H9 (cell line): ENCODE measurements around the gene DLG5. TPM values are rescaled to one million over a fixed set of nuclear protein-coding genes. Genes with fewer than 3 reads are reported as not detected.

Experiments used
- DNase-seq: peaks from one replicate; pipeline ENCODE4 v3.0.0-alpha.2; 2017
- H2AFZ ChIP-seq: one replicate; pipeline ENCODE4 v1.6.1; 2013; ENCODE audit warnings: mild to moderate bottlenecking, low read length, control low read depth, moderate library complexity
- H2AK5ac ChIP-seq: 2 replicates; pipeline ENCODE4 v1.6.1; 2013; ENCODE audit warnings: low read length, control low read depth, mixed read lengths; ENCODE audit not compliant: insufficient read length
- H2BK120ac ChIP-seq: one replicate; pipeline ENCODE4 v1.6.1; 2013; ENCODE audit warnings: low read depth, mild to moderate bottlenecking, low read length, control low read depth, inconsistent platforms; ENCODE audit not compliant: poor library complexity, severe bottlenecking
- H2BK12ac ChIP-seq: 2 replicates; pipeline ENCODE4 v1.6.1; 2013; ENCODE audit warnings: low read length, control low read depth, mixed read lengths, low read depth; ENCODE audit not compliant: insufficient read length
- H2BK15ac ChIP-seq: 2 replicates; pipeline ENCODE4 v1.6.1; 2013; ENCODE audit warnings: low read depth, low read length, control low read depth
- H2BK20ac ChIP-seq: one replicate; pipeline ENCODE4 v1.6.1; 2013; ENCODE audit warnings: low read depth, mild to moderate bottlenecking, low read length, control low read depth, inconsistent platforms; ENCODE audit not compliant: poor library complexity, severe bottlenecking
- H2BK5ac ChIP-seq: 2 replicates; pipeline ENCODE4 v1.6.1; 2013; ENCODE audit warnings: low read length, control low read depth, mixed read lengths; ENCODE audit not compliant: insufficient read length
- H3K14ac ChIP-seq: 2 replicates; pipeline ENCODE4 v1.6.1; 2013; ENCODE audit warnings: low read length, control low read depth; ENCODE audit not compliant: insufficient read depth
- H3K18ac ChIP-seq: 2 replicates; pipeline ENCODE4 v1.6.1; 2013; ENCODE audit warnings: low read depth, mild to moderate bottlenecking, mixed read lengths, low read length, control low read depth; ENCODE audit not compliant: insufficient read length
- H3K23ac ChIP-seq: 2 replicates; pipeline ENCODE4 v1.6.1; 2013; ENCODE audit warnings: low read length, control low read depth, mixed read lengths, low read depth; ENCODE audit not compliant: insufficient read length
- H3K23me2 ChIP-seq: 2 replicates; pipeline ENCODE4 v1.6.1; 2013; ENCODE audit warnings: low read depth, mild to moderate bottlenecking, mixed read lengths, low read length, control low read depth; ENCODE audit not compliant: insufficient read length, poor library complexity, severe bottlenecking
- H3K27ac ChIP-seq: 2 replicates; pipeline ENCODE4 v1.5.1; 2013; ENCODE audit warnings: low read length, control low read depth, mixed read lengths, low read depth; ENCODE audit not compliant: insufficient read length
- H3K27me3 ChIP-seq: 2 replicates; pipeline ENCODE4 v1.6.1; 2013; ENCODE audit warnings: low read length, control low read depth, inconsistent platforms; ENCODE audit not compliant: insufficient read depth
- H3K4ac ChIP-seq: 2 replicates; pipeline ENCODE4 v1.6.1; 2013; ENCODE audit warnings: low read depth, mild to moderate bottlenecking, control low read depth, inconsistent platforms, low read length, moderate library complexity
- H3K4me1 ChIP-seq: 2 replicates; pipeline ENCODE4 v1.6.1; 2013; ENCODE audit warnings: low read length, control low read depth, inconsistent platforms; ENCODE audit not compliant: insufficient read depth
- H3K4me2 ChIP-seq: 2 replicates; pipeline ENCODE4 v1.6.1; 2013; ENCODE audit warnings: low read length, control low read depth, mixed read lengths; ENCODE audit not compliant: insufficient read length, insufficient read depth
- H3K56ac ChIP-seq: 2 replicates; pipeline ENCODE4 v1.6.1; 2013; ENCODE audit warnings: low read depth, mild to moderate bottlenecking, mixed read lengths, low read length, control low read depth; ENCODE audit not compliant: insufficient read length
- H3K79me1 ChIP-seq: 2 replicates; pipeline ENCODE4 v1.6.1; 2013; ENCODE audit warnings: low read depth, mild to moderate bottlenecking, moderate library complexity, low read length, control low read depth, inconsistent platforms; ENCODE audit not compliant: insufficient read depth, poor library complexity, severe bottlenecking
- H3K79me2 ChIP-seq: 2 replicates; pipeline ENCODE4 v1.6.1; 2013; ENCODE audit warnings: low read length, control low read depth, inconsistent platforms; ENCODE audit not compliant: insufficient read depth
- H3K9ac ChIP-seq: 2 replicates; pipeline ENCODE4 v1.6.1; 2013; ENCODE audit warnings: low read length, control low read depth, mixed read lengths; ENCODE audit not compliant: insufficient read length; ENCODE audit errors: extremely low read depth
- H3K9me3 ChIP-seq: one replicate; pipeline ENCODE4 v1.6.1; 2013; ENCODE audit warnings: low read depth, low read length, inconsistent platforms; ENCODE audit not compliant: control insufficient read depth
- H3T11ph ChIP-seq: one replicate; pipeline ENCODE4 v1.6.1; 2013; ENCODE audit warnings: mild to moderate bottlenecking, low read length, control low read depth, inconsistent platforms
- H4K20me1 ChIP-seq: one replicate; pipeline ENCODE4 v1.6.1; 2013; ENCODE audit not compliant: control insufficient read depth, insufficient read length, insufficient read depth
- H4K5ac ChIP-seq: 2 replicates; pipeline ENCODE4 v1.6.1; 2013; ENCODE audit warnings: low read depth, mild to moderate bottlenecking, mixed read lengths, low read length, control low read depth; ENCODE audit not compliant: insufficient read length
- H4K8ac ChIP-seq: replicated peaks from 2 replicates; pipeline ENCODE4 v1.6.1; 2013; ENCODE audit warnings: low read length, control low read depth, mixed read lengths, low read depth; ENCODE audit not compliant: insufficient read length
- H4K91ac ChIP-seq: 2 replicates; pipeline ENCODE4 v1.6.1; 2013; ENCODE audit warnings: low read depth, mild to moderate bottlenecking, moderate library complexity, mixed read lengths, low read length, control low read depth; ENCODE audit not compliant: insufficient read length
- H3K27ac Mint-ChIP-seq, 3 experiments: 2 replicates in 2 of 3; 3 replicates in 1 of 3; pipeline ENCODE4 v1.8.0; 2020 to 2021; ENCODE audit warnings: mixed read lengths in 3 of 3, mild to moderate bottlenecking in 1 of 3, moderate library complexity in 1 of 3
- H3K27me3 Mint-ChIP-seq: 2 replicates; pipeline ENCODE4 v1.8.0; 2021; ENCODE audit warnings: low read depth, mild to moderate bottlenecking, moderate library complexity, mixed read lengths
- H3K36me3 Mint-ChIP-seq, 3 experiments: 2 replicates in 2 of 3; 3 replicates in 1 of 3; pipeline ENCODE4 v1.8.0; 2020 to 2021; ENCODE audit warnings: low read depth in 3 of 3, mixed read lengths in 3 of 3; ENCODE audit not compliant: insufficient read depth in 1 of 3
- H3K4me1 Mint-ChIP-seq, 2 experiments: 2 replicates each; pipeline ENCODE4 v1.8.0; 2020; ENCODE audit warnings: mixed read lengths in 2 of 2
- H3K4me3 Mint-ChIP-seq, 2 experiments: 2 replicates in 1 of 2; 3 replicates in 1 of 2; pipeline ENCODE4 v1.8.0; 2020 to 2021; ENCODE audit warnings: mild to moderate bottlenecking in 2 of 2, mixed read lengths in 2 of 2, moderate library complexity in 1 of 2
- H3K9me3 Mint-ChIP-seq, 2 experiments: 2 replicates in 1 of 2; 3 replicates in 1 of 2; pipeline ENCODE4 v1.8.0; 2020; ENCODE audit warnings: mild to moderate bottlenecking in 2 of 2, mixed read lengths in 2 of 2, moderate library complexity in 1 of 2
- CTCF ChIP-seq: fragments of 200-600 bp; sonication (generic); conservative IDR thresholded peaks from 3 replicates; pipeline ENCODE4 v1.8.0; 2021; ENCODE audit warnings: antibody characterized with exemption, mild to moderate bottlenecking
- WGBS: extraction: QIAGEN DNeasy Blood & Tissue Kit; methylation state at CpG from one replicate; pipeline ENCODE4 v1.1.7; 2013; ENCODE audit warnings: missing lambda C conversion rate, low lambda C conversion rate, mixed read lengths; ENCODE audit not compliant: insufficient read length; ENCODE audit errors: extremely low coverage; 5-methylcytosine and 5-hydroxymethylcytosine counted together
- total RNA-seq: library from RNA; stranded (reverse); gene quantifications from 2 replicates; pipeline ENCODE4 v1.2.1, GENCODE V29; 2021

DLG5 gene
- total RNA-seq, 1 experiment from 2014 or later, result 67.4 TPM

- Histone ChIP-seq H3T11ph (no peak overlapping the region), H3K23ac (no peak overlapping the region), H3K9ac (no peak overlapping the region), H3K56ac (no peak overlapping the region), H2BK120ac (no peak overlapping the region), H2AFZ (no peak overlapping the region), H2BK20ac (no peak overlapping the region), H3K4me1 (peaks cover 6% of the 10 kb centered on the region; the same call in 1 of the 2 replicates), H4K5ac (no peak overlapping the region), H3K14ac (no peak overlapping the region), H3K4me2 (no peak overlapping the region), H3K79me2 (no peaks in the 10 kb centered on the region; the same call in 1 of the 2 replicates), H3K27ac (no peak overlapping the region), H4K8ac (no peak overlapping the region), H4K91ac (no peak overlapping the region), H2BK5ac (no peak overlapping the region), H4K20me1 (no peaks in the 10 kb centered on the region), H2BK15ac (no peak overlapping the region), H3K18ac (no peak overlapping the region), H3K23me2 (no peaks in the 10 kb centered on the region), H3K79me1 (no peaks in the 10 kb centered on the region), H3K27me3 (no peaks in the 10 kb centered on the region), H3K9me3 (no peaks in the 10 kb centered on the region), H2BK12ac (no peak overlapping the region), H2AK5ac (no peak overlapping the region), H3K4ac (no peak overlapping the region)
- Mint-ChIP-seq H3K9me3 (no peaks in the 10 kb centered on the region), H3K4me1 (peaks cover 38 to 44% of the 10 kb centered on the region in 2 experiments), H3K36me3 (peaks cover 4 to 49% (median 15%) of the 10 kb centered on the region in 3 experiments), H3K27me3 (no peaks in the 10 kb centered on the region), H3K27ac (peak overlapping the region in 1 of 3 experiments; percentile 8; a peak in 1 of 7 replicates), H3K4me3 (no peak overlapping the region)
- WGBS, result no CpG with 5 or more reads among the region's 2 CpGs
- DNase-seq, result no peak
- TF ChIP-seq CTCF, result no peak
Observed at GRCh38 chr10:77862595-77862994, 64.0 kb downstream of the DLG5 start.
